H1 (cell line): ENCODE measurements around the gene RAI14. TPM values are rescaled to one million over a fixed set of nuclear protein-coding genes. Genes with fewer than 3 reads are reported as not detected.

Experiments
- CTCF ChIA-PET: fragments of 300-600 bp; sonication (Branson Sonifier 250); formaldehyde crosslinking; loops from one replicate; lab custom pipeline; 2021; ENCODE audit not compliant: partially characterized antibody; lab: Charles Lee
- POLR2A ChIA-PET: fragments of 300-600 bp; sonication (Branson Sonifier 250); formaldehyde crosslinking; loops from one replicate; lab custom pipeline; 2021; ENCODE audit warnings: inconsistent platforms; ENCODE audit not compliant: partially characterized antibody; lab: Charles Lee
- DNase-seq, 2 experiments: peaks; one replicate each; pipeline versions ENCODE4 v3.0.0 to v3.0.0-alpha.2; 2010 to 2022; ENCODE audit warnings: low spot score in 2 of 2, low read depth in 1 of 2, mixed read lengths in 1 of 2
- FAIRE-seq: peaks from 2 replicates; lab custom pipeline; 2011; peaks lifted over from hg19 to GRCh38; lab: Jason Lieb, UNC
- H2AFZ ChIP-seq: 2 replicates; pipeline ENCODE4 v1.8.1; 2012; ENCODE audit warnings: low read length, inconsistent platforms
- H2AK5ac ChIP-seq: 2 replicates; pipeline ENCODE4 v1.6.1; 2013; ENCODE audit warnings: low read depth, low read length
- H2BK120ac ChIP-seq: replicated peaks from 2 replicates; pipeline ENCODE3; 2013; ENCODE audit warnings: low read depth, low read length, inconsistent platforms
- H2BK12ac ChIP-seq: 2 replicates; pipeline ENCODE4 v1.6.1; 2013; ENCODE audit warnings: low read depth, low read length
- H2BK15ac ChIP-seq: 2 replicates; pipeline ENCODE4 v1.6.1; 2013; ENCODE audit warnings: low read length
- H2BK20ac ChIP-seq: 2 replicates; pipeline ENCODE4 v1.6.1; 2013; ENCODE audit warnings: low read length
- H2BK5ac ChIP-seq: 2 replicates; pipeline ENCODE4 v1.6.1; 2013; ENCODE audit warnings: low read depth, low read length
- H3K14ac ChIP-seq: 2 replicates; pipeline ENCODE4 v1.6.1; 2013; ENCODE audit warnings: inconsistent platforms; ENCODE audit not compliant: insufficient read length
- H3K18ac ChIP-seq: 2 replicates; pipeline ENCODE4 v1.6.1; 2013; ENCODE audit warnings: low read length; ENCODE audit errors: extremely low read depth
- H3K23ac ChIP-seq: 2 replicates; pipeline ENCODE4 v1.6.1; 2013; ENCODE audit warnings: inconsistent platforms; ENCODE audit not compliant: insufficient read length
- H3K23me2 ChIP-seq: 2 replicates; pipeline ENCODE4 v1.6.1; 2013; ENCODE audit warnings: low read depth, low read length
- H3K27ac ChIP-seq: 2 replicates; pipeline ENCODE4 v1.6.1; 2011; ENCODE audit warnings: low read depth, low read length, inconsistent platforms
- H3K27me3 ChIP-seq, 4 experiments: replicated peaks in 1 of 4; 1 replicate in 1 of 4; 2 replicates in 3 of 4; pipeline versions ENCODE4 v1.6.1 to v1.8.1; 2011 to 2013; ENCODE audit warnings: low read length in 3 of 4, mild to moderate bottlenecking in 3 of 4, inconsistent platforms in 2 of 4, mixed read lengths in 2 of 4, moderate library complexity in 1 of 4; ENCODE audit not compliant: control insufficient read depth in 3 of 4, insufficient read depth in 3 of 4; ENCODE audit errors: extremely low read depth in 1 of 4
- H3K36me3 ChIP-seq, 4 experiments: 2 replicates each; pipeline versions ENCODE4 v1.6.1 to v1.8.1; 2011 to 2013; ENCODE audit warnings: mild to moderate bottlenecking in 4 of 4, low read length in 3 of 4, moderate library complexity in 2 of 4, control low read depth in 1 of 4, inconsistent platforms in 1 of 4; ENCODE audit not compliant: insufficient read depth in 4 of 4, control insufficient read depth in 2 of 4
- H3K4ac ChIP-seq: replicated peaks from 2 replicates; pipeline ENCODE3; 2013; ENCODE audit warnings: low read length, low read depth, mixed read lengths, inconsistent platforms; ENCODE audit not compliant: insufficient read length
- H3K4me1 ChIP-seq, 4 experiments: replicated peaks in 1 of 4; 1 replicate in 1 of 4; 2 replicates in 3 of 4; pipeline versions ENCODE4 v1.6.1 to v1.8.1; 2011 to 2013; ENCODE audit warnings: low read length in 3 of 4, inconsistent platforms in 2 of 4, mixed read lengths in 1 of 4; ENCODE audit not compliant: insufficient read depth in 4 of 4, control insufficient read depth in 3 of 4
- H3K4me2 ChIP-seq, 2 experiments: 2 replicates each; pipeline versions ENCODE4 v1.6.1 to v1.8.1; 2011 to 2013; ENCODE audit warnings: low read depth in 2 of 2, low read length in 2 of 2, control low read depth in 1 of 2, inconsistent platforms in 1 of 2, mild to moderate bottlenecking in 1 of 2; ENCODE audit not compliant: insufficient read depth in 1 of 2
- H3K4me3 ChIP-seq, 4 experiments: fragments of 200-600, 300-600 bp in 1 of 4; sonication (generic), shearing (Covaris generic), sonication (Bioruptor Twin) in 1 of 4; 2 replicates each; pipeline versions ENCODE4 v1.5.1 to v1.8.1; 2011 to 2016; ENCODE audit warnings: low read length in 4 of 4, low read depth in 3 of 4, control low read depth in 2 of 4, inconsistent platforms in 2 of 4, mild to moderate bottlenecking in 2 of 4, mixed read lengths in 1 of 4, moderate library complexity in 1 of 4; ENCODE audit not compliant: insufficient read depth in 2 of 4; ENCODE audit errors: extremely low read depth in 1 of 4
- H3K56ac ChIP-seq: replicated peaks from 2 replicates; pipeline ENCODE3; 2013; ENCODE audit warnings: low read depth, mild to moderate bottlenecking, mixed read lengths, low read length, inconsistent platforms; ENCODE audit not compliant: insufficient read length
- H3K79me1 ChIP-seq: 2 replicates; pipeline ENCODE4 v1.6.1; 2013; ENCODE audit warnings: low read depth, low read length, control low read depth
- H3K79me2 ChIP-seq, 2 experiments: 2 replicates each; pipeline versions ENCODE4 v1.6.1 to v1.8.1; 2012 to 2013; ENCODE audit warnings: low read length in 2 of 2, mild to moderate bottlenecking in 2 of 2, inconsistent platforms in 1 of 2; ENCODE audit not compliant: insufficient read depth in 2 of 2, control insufficient read depth in 1 of 2
- H3K9ac ChIP-seq, 4 experiments: replicated peaks in 1 of 4; 1 replicate in 1 of 4; 2 replicates in 3 of 4; pipeline versions ENCODE4 v1.6.1 to v1.8.1; 2011 to 2013; ENCODE audit warnings: low read depth in 3 of 4, low read length in 3 of 4, control low read depth in 2 of 4, mild to moderate bottlenecking in 2 of 4, moderate library complexity in 2 of 4, inconsistent platforms in 1 of 4; ENCODE audit errors: extremely low read depth in 1 of 4
- H3K9me3 ChIP-seq, 2 experiments: 2 replicates each; pipeline versions ENCODE4 v1.6.1 to v1.8.1; 2012 to 2013; ENCODE audit warnings: mild to moderate bottlenecking in 2 of 2, moderate library complexity in 2 of 2, control low read depth in 1 of 2, inconsistent platforms in 1 of 2, low read depth in 1 of 2, low read length in 1 of 2, mixed read lengths in 1 of 2; ENCODE audit not compliant: insufficient read depth in 2 of 2
- H4K20me1 ChIP-seq, 2 experiments: replicated peaks in 1 of 2; 2 replicates each; pipeline versions ENCODE3 to v1.8.1; 2011 to 2013; ENCODE audit warnings: inconsistent platforms in 2 of 2, low read length in 2 of 2, mild to moderate bottlenecking in 1 of 2; ENCODE audit not compliant: insufficient read depth in 2 of 2, control insufficient read depth in 1 of 2
- H4K5ac ChIP-seq: 2 replicates; pipeline ENCODE4 v1.6.1; 2013; ENCODE audit warnings: low read length, low read depth, mixed read lengths, inconsistent platforms; ENCODE audit not compliant: insufficient read length
- H4K8ac ChIP-seq: 2 replicates; pipeline ENCODE4 v1.8.0; 2013; ENCODE audit warnings: mild to moderate bottlenecking, moderate library complexity, low read length, inconsistent platforms; ENCODE audit not compliant: insufficient read depth; ENCODE audit errors: extremely low read depth
- H4K91ac ChIP-seq: replicated peaks from 2 replicates; pipeline ENCODE3; 2013; ENCODE audit warnings: low read length, mixed read lengths, inconsistent platforms; ENCODE audit not compliant: insufficient read length
- RAD21 ChIP-seq, 2 experiments: IDR thresholded peaks in 1 of 2; conservative IDR thresholded peaks in 1 of 2; 2 replicates each; pipeline ENCODE4 v1.6.1; 2011; ENCODE audit warnings: low read depth in 2 of 2, low read length in 2 of 2, improper control_type of control experiment in 1 of 2, inconsistent platforms in 1 of 2, mild to moderate bottlenecking in 1 of 2, moderate library complexity in 1 of 2
- SAP30 ChIP-seq: fragments of 300-600 bp; sonication (generic); IDR thresholded peaks from 2 replicates; pipeline ENCODE4 v1.7.1; 2012; ENCODE audit warnings: low read length, moderate library complexity, mild to moderate bottlenecking, inconsistent platforms; ENCODE audit not compliant: insufficient read depth, insufficient replicate concordance
- SP1 ChIP-seq: IDR thresholded peaks from 2 replicates; pipeline ENCODE4 v1.6.1; 2011; ENCODE audit warnings: low read depth, low read length
- WGBS, 2 experiments: shearing (Covaris generic) in 1 of 2; methylation state at CpG; one replicate each; pipeline versions ENCODE4 v1.1.6 to v1.1.7; 2013 to 2015; ENCODE audit warnings: low lambda C conversion rate in 2 of 2, mixed read lengths in 2 of 2, inconsistent platforms in 1 of 2, low coverage in 1 of 2, missing lambda C conversion rate in 1 of 2; ENCODE audit not compliant: insufficient replicate concordance in 2 of 2, insufficient coverage in 1 of 2, insufficient read length in 1 of 2; ENCODE audit errors: extremely low coverage in 1 of 2, missing lambda C conversion rate in 1 of 2; 5-methylcytosine and 5-hydroxymethylcytosine counted together
- polyA plus RNA-seq, 7 experiments: library from polyadenylated mRNA; depleted of rRNA in 3 of 7; stranded (reverse) in 5 of 7; unstranded in 2 of 7; fragments of >200 nt in 5 of 7; fragments of 200-250 nt in 2 of 7; gene quantifications; 1 replicate in 5 of 7; 2 replicates in 1 of 7; 4 replicates in 1 of 7; pipeline versions ENCODE4 v1.2.1 to v1.2.3, GENCODE V29; 2011 to 2013; ENCODE audit warnings: missing spikeins in 2 of 7, mixed read lengths in 2 of 7
- total RNA-seq: library from RNA; stranded (reverse); fragmentation: NEBNext Ultra II Directional; extraction: Animal tissue kit (Norgen Biotek cat#: 25700); gene quantifications from 2 replicates; pipeline ENCODE4 v1.2.1, GENCODE V29; 2021

The RAI14 gene
- total and polyA plus RNA-seq, 2 of the 8 experiments (the other 6 are each of a cell fraction or from before 2014, with no cell fraction given): 48.4 to 210 TPM

DNA sequence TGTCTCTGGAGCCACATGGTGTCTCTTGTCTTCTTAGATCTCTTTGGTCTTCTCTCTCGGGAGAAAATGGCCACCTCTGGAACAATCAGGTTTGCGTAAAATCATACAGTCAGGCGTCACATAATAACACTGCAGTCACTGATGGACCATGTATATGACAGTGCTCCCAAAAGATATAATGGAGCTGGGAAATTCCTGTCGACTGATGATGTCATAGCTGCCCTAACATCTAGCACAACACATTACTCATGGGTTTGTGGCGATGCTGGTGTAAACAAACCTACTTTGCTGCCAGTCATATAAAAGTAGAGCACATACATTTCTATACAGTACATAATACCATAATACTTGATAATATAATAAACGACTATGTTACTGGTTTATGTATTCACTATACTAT, 30.1 kb upstream of the RAI14 start:
- H3K18ac ChIP-seq: no peak overlapping the region
- H4K5ac ChIP-seq: no peak overlapping the region
- H3K27me3 ChIP-seq: no peaks in the 10 kb centered on the region
- no peak overlapping the region for H3K23ac ChIP-seq
- H3K23me2 ChIP-seq: no peaks in the 10 kb centered on the region
- H3K79me2 ChIP-seq: no peaks in the 10 kb centered on the region
- 74% methylated on average over 6 of the region's 6 CpGs; no CpG with 5 or more reads in 1 of the 2 experiments for WGBS, 2 experiments
- H2BK5ac ChIP-seq: no peak overlapping the region
- H2BK15ac ChIP-seq: no peak overlapping the region
- no peak overlapping the region for H3K4me3 ChIP-seq
- no peaks in the 10 kb centered on the region for H4K20me1 ChIP-seq
- no peak overlapping the region for H3K27ac ChIP-seq
- no peak overlapping the region for H3K4me2 ChIP-seq
- no peaks in the 10 kb centered on the region for H3K36me3 ChIP-seq
- peaks cover 0 to 2% (median under 1%) of the 10 kb centered on the region in 4 experiments; a peak in 2 of 7 replicates for H3K4me1 ChIP-seq
- DNase-seq (no peak), FAIRE-seq (no peak)
- ChIA-PET CTCF (interaction anchor here (1.0 to 2.2 kb wide), 3 partner anchors 10 to 103 kb away, joined by 3 to 5 read pairs (median 4); no protein-coding TSS in a partner anchor), POLR2A (no interaction called here)
- H4K8ac ChIP-seq: no peak overlapping the region
- H2BK12ac ChIP-seq: no peak overlapping the region
- no peak overlapping the region for H2BK20ac ChIP-seq
- H3K9me3 ChIP-seq: peaks cover 0 to 4% of the 10 kb centered on the region in 2 experiments; a peak in 1 of 4 replicates
- no peak overlapping the region for H4K91ac ChIP-seq
- H3K9ac ChIP-seq: no peak overlapping the region
- H2AK5ac ChIP-seq: no peak overlapping the region
- no peak overlapping the region for H2BK120ac ChIP-seq
- no peak overlapping the region for H3K4ac ChIP-seq
- no peak overlapping the region for H2AFZ ChIP-seq
- no peak overlapping the region for H3K56ac ChIP-seq
- no peak overlapping the region for H3K14ac ChIP-seq
- no peaks in the 10 kb centered on the region for H3K79me1 ChIP-seq
- TF ChIP-seq SAP30 (no peak), RAD21 (IDR thresholded peaks at IDR 0.05 in 1 of 2, conservative IDR thresholded peaks at IDR 0.05 in 1 of 2; ENCODE audit: low read depth in 2 of 2, low read length in 2 of 2) (no peak), SP1 (no peak)
- TF ChIP-seq, all 59 proteins: peak for 0
